Esophagus (tissue), 2 donors: ENCODE data around the gene HHATL. TPM values are rescaled to one million over a fixed set of nuclear protein-coding genes. Genes with fewer than 3 reads are reported as not detected.

ENCODE experiments used
- H3K27ac ChIP-seq, 2 donors: one replicate each; pipeline ENCODE4 v1.5.1; 2013; ENCODE audit warnings: low read depth in 2 of 2, mild to moderate bottlenecking in 2 of 2, inconsistent platforms in 1 of 2, low read length in 1 of 2, moderate library complexity in 1 of 2
- H3K27me3 ChIP-seq, 2 donors: one replicate each; pipeline ENCODE4 v1.6.1; 2013; ENCODE audit warnings: low read length in 2 of 2, control low read depth in 1 of 2, mild to moderate bottlenecking in 1 of 2; ENCODE audit not compliant: insufficient read depth in 2 of 2, control insufficient read depth in 1 of 2
- H3K36me3 ChIP-seq, 2 donors: one replicate each; pipeline ENCODE4 v1.6.1; 2013; ENCODE audit warnings: low read length in 1 of 2; ENCODE audit not compliant: control insufficient read depth in 2 of 2, insufficient read depth in 2 of 2
- H3K4me1 ChIP-seq, 2 donors: one replicate each; pipeline ENCODE4 v1.6.1; 2013; ENCODE audit warnings: low read length in 1 of 2; ENCODE audit not compliant: control insufficient read depth in 2 of 2, insufficient read depth in 2 of 2
- H3K4me3 ChIP-seq, 2 donors: one replicate each; pipeline ENCODE4 v1.5.1; 2013; ENCODE audit warnings: low read length in 2 of 2, mild to moderate bottlenecking in 2 of 2, low read depth in 1 of 2, moderate library complexity in 1 of 2
- H3K9me3 ChIP-seq, 2 donors: one replicate each; pipeline ENCODE4 v1.6.1; 2013; ENCODE audit warnings: mild to moderate bottlenecking in 2 of 2, low read depth in 1 of 2, low read length in 1 of 2, moderate library complexity in 1 of 2; ENCODE audit not compliant: control insufficient read depth in 2 of 2, insufficient read depth in 1 of 2
- WGBS, 2 donors: extraction: QIAGEN DNeasy Blood & Tissue Kit; methylation state at CpG; one replicate each; pipeline ENCODE4 v1.1.7; 2013; 5-methylcytosine and 5-hydroxymethylcytosine counted together
- polyA plus RNA-seq, 2 donors: library from polyadenylated mRNA; stranded (reverse); fragments of 200-250 nt; gene quantifications; one replicate each; pipeline ENCODE4 v1.2.3, GENCODE V29; 2013
- donor health status: healthy with polysubstance abuse.
- donor health status: Bipolar disorder and iron deficiency.

HHATL gene
- polyA plus RNA-seq, 2 donors: 0.12 to 0.41 TPM

- H3K27me3 ChIP-seq: no peaks in the 10 kb centered on the region
- peaks cover 0 to 4% of the 10 kb centered on the region in 2 donors for H3K4me1 ChIP-seq
- no peak overlapping the region for H3K27ac ChIP-seq
- H3K36me3 ChIP-seq: no peaks in the 10 kb centered on the region
- 83 to 84% methylated on average over 8 of the region's 8 CpGs for WGBS, 2 donors
- no peak overlapping the region for H3K4me3 ChIP-seq
- H3K9me3 ChIP-seq: peaks cover 0 to 2% of the 10 kb centered on the region in 2 donors
Measured at GRCh38 chr3:42735019-42735418, 32.4 kb upstream of the HHATL start.

GRCh38 chr3:42734263-42734860, 31.8 kb upstream of the HHATL start:
- peaks cover 0 to 2% of the 10 kb centered on the region in 2 donors for H3K9me3 ChIP-seq
- H3K4me3 ChIP-seq: no peak overlapping the region
- H3K4me1 ChIP-seq: peaks cover 0 to 4% of the 10 kb centered on the region in 2 donors
- H3K27me3 ChIP-seq: no peaks in the 10 kb centered on the region
- 67 to 79% methylated on average over 6 of the region's 6 CpGs for WGBS, 2 donors
- H3K27ac ChIP-seq: no peak overlapping the region
- H3K36me3 ChIP-seq: no peaks in the 10 kb centered on the region

DNA sequence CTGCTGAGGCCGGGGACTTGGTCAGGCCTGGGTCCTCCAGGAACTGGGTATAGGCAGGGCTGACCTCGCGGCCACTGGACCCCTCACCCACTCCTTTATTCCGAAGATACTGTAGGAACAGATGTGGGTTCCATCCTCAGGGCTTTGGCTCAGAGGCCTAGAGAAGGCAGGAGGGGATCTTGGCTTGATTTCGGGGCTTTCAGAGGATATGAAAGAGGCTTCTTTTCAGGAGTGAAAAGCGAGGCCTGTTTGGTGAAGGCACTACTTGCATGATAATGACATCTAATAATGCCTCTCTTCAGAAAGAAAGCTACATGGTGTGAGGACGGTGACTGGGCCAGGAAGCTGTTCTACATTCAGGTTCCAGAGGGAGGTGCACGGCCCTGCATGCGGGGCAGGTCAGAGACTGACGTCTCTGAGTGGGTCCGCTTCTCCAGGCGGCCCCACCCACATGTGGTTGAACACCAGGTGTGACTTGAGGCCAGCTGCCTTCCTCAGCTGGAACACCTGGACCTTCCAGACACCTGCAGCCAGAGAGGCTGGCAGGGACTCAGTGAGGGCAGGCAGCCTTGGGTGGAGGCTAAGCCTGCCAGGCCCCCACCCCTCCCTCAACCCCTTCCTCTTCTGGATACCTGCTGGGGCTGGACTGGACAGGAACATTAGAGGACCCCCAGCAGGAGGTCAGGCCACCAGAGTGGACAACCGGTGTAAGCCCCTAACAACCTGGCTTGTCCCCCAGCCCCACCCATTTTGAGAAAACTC, 31.1 kb upstream of the HHATL start:
- H3K4me3 ChIP-seq: no peak overlapping the region
- WGBS, 2 donors: 78% methylated on average over 13 of the region's 13 CpGs
- H3K9me3 ChIP-seq: no peaks in the 10 kb centered on the region
- H3K36me3 ChIP-seq: no peaks in the 10 kb centered on the region
- H3K27me3 ChIP-seq: no peaks in the 10 kb centered on the region
- peaks cover 0 to 4% of the 10 kb centered on the region in 2 donors for H3K4me1 ChIP-seq
- no peak overlapping the region for H3K27ac ChIP-seq

DNA sequence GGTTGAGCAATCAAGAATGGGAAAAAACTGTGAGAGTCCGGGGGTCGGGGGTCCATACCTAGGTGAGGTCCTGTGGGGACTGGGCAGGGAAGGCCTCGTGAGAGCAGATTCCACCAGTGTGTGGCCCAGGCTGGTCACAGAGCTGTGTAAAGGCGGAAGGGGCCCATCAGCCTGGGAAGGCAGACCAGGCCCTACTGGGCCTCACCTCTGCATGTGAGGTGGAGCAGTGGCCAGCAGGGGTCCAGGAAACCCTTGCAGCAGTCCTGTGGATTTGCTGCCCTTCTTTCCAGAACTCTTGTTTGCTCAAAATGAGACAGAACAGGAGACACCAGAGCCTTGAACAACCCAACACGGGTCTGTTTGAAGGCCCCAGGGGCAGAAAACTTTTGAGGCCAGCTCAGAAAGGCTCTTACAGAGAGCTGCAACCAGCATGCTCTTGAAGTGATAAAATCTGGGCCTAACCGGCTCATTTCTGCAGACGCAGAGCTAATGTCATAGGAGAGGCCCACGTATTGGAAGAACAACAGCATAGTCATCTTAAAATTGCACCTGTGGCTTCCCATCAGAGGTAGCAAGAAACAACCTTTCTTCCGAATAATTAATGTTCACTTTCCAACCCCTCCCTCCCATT, 30.3 kb upstream of the HHATL start:
- Histone ChIP-seq H3K27ac (no peak overlapping the region), H3K4me3 (no peak overlapping the region), H3K36me3 (no peaks in the 10 kb centered on the region), H3K9me3 (no peaks in the 10 kb centered on the region), H3K27me3 (no peaks in the 10 kb centered on the region), H3K4me1 (peaks cover 0 to 4% of the 10 kb centered on the region in 2 donors)
- WGBS, 2 donors: 79 to 88% methylated on average over 9 of the region's 9 CpGs

GRCh38 chr3:42732196-42732828, 29.7 kb upstream of the HHATL start:
- 79 to 89% methylated on average over 4 of the region's 4 CpGs for WGBS, 2 donors
- Histone ChIP-seq H3K4me1 (peaks cover 0 to 4% of the 10 kb centered on the region in 2 donors), H3K9me3 (no peaks in the 10 kb centered on the region), H3K27ac (no peak overlapping the region), H3K36me3 (no peaks in the 10 kb centered on the region), H3K27me3 (no peaks in the 10 kb centered on the region), H3K4me3 (no peak overlapping the region)

DNA sequence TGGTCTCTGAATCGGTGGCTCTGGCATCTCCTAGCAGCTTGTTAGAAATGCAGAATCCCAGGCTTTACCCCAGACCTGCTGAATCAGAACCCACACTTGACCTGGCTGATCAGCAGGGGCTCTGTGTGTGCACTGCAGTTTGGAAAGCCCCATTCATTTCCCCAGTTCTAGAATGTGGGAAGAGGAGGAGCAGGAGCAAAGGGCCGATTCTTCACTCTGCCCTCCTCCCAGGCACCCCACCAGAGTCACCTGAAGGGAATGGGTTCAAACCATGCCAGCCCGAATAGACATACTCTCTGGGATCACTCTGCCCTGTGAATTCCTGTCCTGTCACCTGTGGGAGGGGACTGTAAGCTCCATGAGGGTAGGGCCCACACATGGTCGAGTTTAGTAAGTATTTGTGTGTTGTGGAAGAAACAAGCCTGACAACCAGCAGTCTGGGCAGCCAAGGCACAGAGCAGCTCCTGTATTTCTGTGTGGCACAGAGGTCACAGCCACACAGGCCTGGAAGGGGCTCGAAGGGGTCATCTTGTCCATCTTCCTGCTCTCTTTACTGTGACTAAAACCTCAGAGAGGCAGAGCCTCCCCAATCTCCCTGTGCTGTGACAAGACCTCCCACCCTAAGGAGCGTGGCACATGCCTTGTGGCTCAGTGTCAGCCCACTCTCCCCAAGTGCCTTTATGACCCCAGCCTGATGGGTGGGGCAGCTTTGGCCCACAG, 29.0 kb upstream of the HHATL start:
- Histone ChIP-seq H3K27me3 (no peaks in the 10 kb centered on the region), H3K4me3 (no peak overlapping the region), H3K4me1 (peaks cover 0 to 4% of the 10 kb centered on the region in 2 donors), H3K9me3 (no peaks in the 10 kb centered on the region), H3K36me3 (no peaks in the 10 kb centered on the region), H3K27ac (no peak overlapping the region)
- 83 to 84% methylated on average over 6 of the region's 6 CpGs for WGBS, 2 donors

- Histone ChIP-seq H3K27me3 (no peaks in the 10 kb centered on the region), H3K9me3 (no peaks in the 10 kb centered on the region), H3K4me3 (no peak overlapping the region), H3K4me1 (peaks cover 0 to 4% of the 10 kb centered on the region in 2 donors), H3K36me3 (no peaks in the 10 kb centered on the region), H3K27ac (no peak overlapping the region)
- 83 to 92% methylated on average over 3 of the region's 3 CpGs for WGBS, 2 donors
Measured at GRCh38 chr3:42730706-42731420, 28.3 kb upstream of the HHATL start.

DNA sequence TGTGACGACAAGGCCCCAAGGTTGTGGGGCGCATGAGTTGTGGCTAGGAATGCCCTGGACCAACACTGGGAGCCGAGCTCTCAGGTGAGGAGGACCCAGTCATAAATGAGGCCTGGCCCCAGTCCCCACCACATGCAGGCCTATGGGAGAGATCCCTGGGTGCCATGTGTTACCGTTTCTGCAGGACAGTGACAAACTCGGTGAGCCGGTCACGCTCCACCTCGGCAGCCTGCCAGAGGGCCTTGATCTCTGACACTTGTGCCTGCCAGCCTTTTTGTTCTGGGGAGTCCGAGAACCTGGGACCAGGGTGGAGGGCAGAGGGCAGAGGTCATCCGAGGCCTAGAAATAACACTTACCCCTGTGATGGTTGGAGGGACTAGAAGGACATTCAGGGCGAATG, 27.7 kb upstream of the HHATL start:
- no peak overlapping the region for H3K27ac ChIP-seq

More for the DNA sequence above, 27.7 kb upstream of the HHATL start:
- Histone ChIP-seq H3K36me3 (no peaks in the 10 kb centered on the region), H3K27me3 (no peaks in the 10 kb centered on the region), H3K9me3 (no peaks in the 10 kb centered on the region), H3K4me3 (no peak overlapping the region), H3K4me1 (peaks cover 0 to 4% of the 10 kb centered on the region in 2 donors)
- WGBS, 2 donors: 77 to 83% methylated on average over 11 of the region's 11 CpGs
